Ascending aorta (tissue), 2 donors: ENCODE data around the gene KLF2. TPM values are rescaled to one million over a fixed set of nuclear protein-coding genes. Genes with fewer than 3 reads are reported as not detected.
A peak's percentile ranks its signal among the peaks of the same experiment; 100 is the strongest.
"Not testable (repeated sequence)": the region's sequence is repeated elsewhere in the genome, so short reads cannot be mapped to it uniquely, and the experiment has no call there.

Source experiments
- DNase-seq, 2 donors: peaks; one replicate each; pipeline ENCODE4 v3.0.0-alpha.2; 2019; ENCODE audit warnings: low spot score in 2 of 2
- H3K27ac ChIP-seq, 2 donors: fragments of 200-600 bp; sonication (generic); one replicate each; pipeline ENCODE4 v1.5.1; 2016 to 2017; ENCODE audit warnings: mild to moderate bottlenecking in 1 of 2
- H3K27me3 ChIP-seq: fragments of 200-600 bp; sonication (generic); one replicate; pipeline ENCODE4 v1.5.1; 2017
- H3K36me3 ChIP-seq, 2 donors: fragments of 200-600 bp; sonication (generic); one replicate each; pipeline ENCODE4 v1.5.1; 2016
- H3K4me1 ChIP-seq, 2 donors: fragments of 200-600 bp; sonication (generic); one replicate each; pipeline ENCODE4 v1.5.1; 2016 to 2017; ENCODE audit warnings: mild to moderate bottlenecking in 1 of 2
- H3K4me3 ChIP-seq, 2 donors: fragments of 200-600 bp; sonication (generic); one replicate each; pipeline ENCODE4 v1.5.1; 2016 to 2017; ENCODE audit warnings: mild to moderate bottlenecking in 1 of 2
- H3K9me3 ChIP-seq, 2 donors: fragments of 200-600 bp; sonication (generic); one replicate each; pipeline ENCODE4 v1.5.1; 2016
- CTCF ChIP-seq, 3 experiments: fragments of 200-600 bp in 2 of 3; fragments of 450-650 bp in 1 of 3; sonication (generic) in 2 of 3; IDR thresholded peaks; one replicate each; pipeline ENCODE4 v1.5.1; 2016 to 2019; ENCODE audit warnings: antibody characterized with exemption in 3 of 3, mild to moderate bottlenecking in 1 of 3, moderate library complexity in 1 of 3
- intact Hi-C: fragments of 100-400 bp; cut with DNase I; formaldehyde crosslinking; loops from one replicate; pipeline ENCODE4 v1.15.1; 2023
- total RNA-seq: library from RNA; depleted of rRNA; stranded (reverse); fragments of >200 nt; gene quantifications from one replicate; pipeline ENCODE4 v1.1.0, GENCODE V29; 2016

KLF2 gene
- 281 TPM for total RNA-seq

DNA sequence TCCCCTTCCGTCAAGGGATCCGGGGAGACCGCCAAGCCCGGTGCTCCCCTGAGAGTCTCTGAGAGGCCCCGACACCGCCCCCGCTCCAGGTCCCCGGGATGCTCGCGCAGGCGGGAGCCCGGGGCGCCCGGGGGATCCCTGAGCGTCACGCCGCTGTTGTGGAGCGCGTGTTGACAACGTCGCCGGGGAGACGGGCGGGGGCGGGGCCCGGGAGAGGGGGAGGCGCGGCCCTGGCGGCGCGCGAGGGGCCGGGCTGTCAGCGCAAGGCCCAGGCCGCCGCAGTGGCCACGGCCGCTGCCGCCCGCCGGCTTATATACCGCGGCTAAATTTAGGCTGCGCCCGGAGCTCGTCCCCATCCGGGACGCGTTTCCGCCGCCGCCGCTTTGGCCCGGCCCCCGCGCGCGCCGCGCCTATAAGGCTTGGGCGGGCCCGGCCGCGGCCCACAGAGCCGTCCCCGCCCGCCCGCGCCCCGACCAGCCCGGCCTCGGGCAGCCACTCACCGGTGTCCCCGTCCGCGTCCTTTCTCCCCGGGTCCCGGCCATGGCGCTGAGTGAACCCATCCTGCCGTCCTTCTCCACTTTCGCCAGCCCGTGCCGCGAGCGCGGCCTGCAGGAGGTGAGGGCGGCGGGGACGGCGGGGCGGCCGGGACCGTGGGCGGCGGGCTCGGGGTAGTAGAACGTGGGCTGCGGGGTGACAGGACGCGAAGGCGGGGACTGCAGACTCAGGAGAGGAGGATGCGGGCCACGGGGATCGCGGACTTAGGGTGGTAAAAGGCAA, at the start of gene KLF2:
KLF2 (plus strand) TSS at position 443 of the 777 bp plus-strand sequence; CDS start at position 541, 98 bp downstream.
- peaks cover 23 to 44% of the 10 kb centered on the region in 2 donors for H3K36me3 ChIP-seq
- peak within 1 kb of the TSS; percentile 97 to 99 for H3K4me3 ChIP-seq
- no peaks in the 10 kb centered on the region for H3K9me3 ChIP-seq
- peaks cover 2 to 31% of the 10 kb centered on the region in 2 donors for H3K4me1 ChIP-seq
- intact Hi-C loops, result loop anchor here (1.0 to 10.0 kb wide), 6 partner anchors 31 to 1950 kb away; partner anchors contain the start of genes AP1M1 and IQCN
- DNase-seq, result peak; percentile 73 to 97
- peak in 1 of 3 experiments; percentile 20 for TF ChIP-seq CTCF (IDR thresholded peaks at IDR 0.05)
- H3K27me3 ChIP-seq, result no peaks in the 10 kb centered on the region
- H3K27ac ChIP-seq, result peak within 1 kb of the TSS; percentile 96 to 99

DNA sequence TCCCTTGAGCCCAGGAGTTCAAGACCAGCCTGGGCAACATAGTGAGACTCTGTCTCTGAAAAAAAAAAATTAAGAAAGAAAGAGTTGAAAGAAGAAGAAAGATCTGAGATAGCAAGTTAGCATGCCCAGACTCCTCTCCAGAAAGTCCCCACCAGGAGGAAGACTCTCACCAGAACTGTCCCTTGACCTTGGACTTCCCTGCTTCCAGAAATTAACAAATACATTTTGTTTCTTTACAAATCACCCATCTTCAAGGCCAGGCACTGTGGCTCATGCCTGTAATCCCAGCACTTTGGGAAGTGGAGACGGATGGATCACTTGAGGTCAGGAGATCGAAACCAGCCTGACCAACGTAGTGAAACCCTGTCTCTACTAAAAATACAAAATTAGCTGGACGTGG, 44.3 kb upstream of the KLF2 start:
- DNase-seq, result no peak
- no peak overlapping the region for H3K4me3 ChIP-seq
- H3K36me3 ChIP-seq, result no peaks in the 10 kb centered on the region
- TF ChIP-seq CTCF (IDR thresholded peaks at IDR 0.05), result no peak
- intact Hi-C loops, result loop anchor here (5.0 kb wide), 1 partner anchor 33 kb away; no protein-coding TSS in a partner anchor
- H3K4me1 ChIP-seq, result peaks cover 14 to 34% of the 10 kb centered on the region in 2 donors
- H3K27ac ChIP-seq, result peak overlapping the region; percentile 24 to 71
- no peaks in the 10 kb centered on the region for H3K9me3 ChIP-seq
- no peaks in the 10 kb centered on the region for H3K27me3 ChIP-seq

DNA sequence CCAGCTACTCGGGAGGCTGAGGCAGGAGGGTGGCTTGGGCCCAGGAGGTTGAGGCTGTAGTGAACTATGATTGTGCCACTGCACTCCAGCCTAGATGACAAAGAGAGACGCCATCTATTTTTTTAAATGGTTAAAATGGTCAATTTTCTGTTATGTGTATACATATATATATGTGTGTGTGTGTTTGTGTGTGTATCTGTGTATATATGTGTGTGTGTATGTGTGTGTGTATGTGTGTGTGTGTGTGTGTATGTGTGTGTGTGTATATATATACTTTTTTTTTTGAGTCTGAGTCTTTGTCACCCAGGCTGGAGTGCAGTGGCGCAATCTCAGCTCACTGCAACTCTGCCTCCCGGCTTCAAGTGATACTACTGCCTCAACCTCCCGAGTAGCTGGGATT, 42.9 kb upstream of the KLF2 start:
- intact Hi-C loops, result loop anchor here (2.0 to 5.0 kb wide), 3 partner anchors 34 to 43 kb away; partner anchors contain the start of gene KLF2
- H3K4me3 ChIP-seq, result no peak overlapping the region
- H3K9me3 ChIP-seq, result no peaks in the 10 kb centered on the region
- no peaks in the 10 kb centered on the region for H3K27me3 ChIP-seq
- peak overlapping the region; percentile 95 for H3K27ac ChIP-seq
- TF ChIP-seq CTCF (IDR thresholded peaks at IDR 0.05), result no peak
- DNase-seq, result no peak
- H3K36me3 ChIP-seq, result no peaks in the 10 kb centered on the region
- H3K4me1 ChIP-seq, result peaks cover 20 to 48% of the 10 kb centered on the region in 2 donors

DNA sequence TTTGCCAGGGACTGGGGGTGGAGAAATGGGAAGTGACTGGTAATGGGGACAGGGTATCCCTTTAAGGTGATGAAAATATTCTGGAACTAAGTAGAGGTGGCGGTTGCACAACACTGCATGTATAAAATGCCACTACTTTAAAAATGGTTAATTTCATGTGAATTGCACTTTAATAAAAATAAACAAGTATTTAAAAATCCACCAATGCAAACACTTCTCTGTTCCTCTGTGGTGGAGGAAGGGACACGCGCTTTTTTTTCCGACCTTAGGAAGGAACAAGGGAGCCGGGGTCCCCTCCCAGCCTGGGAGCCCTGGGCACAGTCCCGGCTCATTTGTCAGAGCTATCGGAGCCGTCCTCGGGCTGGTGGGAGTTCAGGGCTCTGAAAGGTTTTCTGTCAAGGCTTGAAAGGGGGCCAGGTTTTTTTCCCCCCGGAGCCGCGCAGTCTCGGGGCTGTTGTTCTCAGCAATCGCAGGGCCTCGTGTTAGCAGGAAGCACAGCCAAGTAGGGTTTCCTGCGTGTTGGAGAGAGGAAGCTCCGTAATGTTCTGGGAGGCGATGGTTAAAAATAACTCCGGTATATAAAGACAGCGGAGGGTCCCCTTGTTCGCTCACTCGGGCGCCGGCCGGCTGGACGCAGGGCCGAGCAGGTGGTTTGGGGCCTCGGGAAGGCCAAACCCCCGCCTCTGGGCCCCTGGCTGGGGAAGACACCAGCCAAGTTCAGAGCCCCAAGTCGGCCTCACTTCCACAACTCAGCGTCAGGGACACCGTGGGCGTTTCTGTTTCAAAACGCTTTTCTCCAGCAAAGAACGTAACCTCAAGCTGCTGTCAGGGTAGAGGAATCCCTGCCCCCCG, 41.2 kb upstream of the KLF2 start:
- no peaks in the 10 kb centered on the region for H3K36me3 ChIP-seq
- H3K9me3 ChIP-seq, result no peaks in the 10 kb centered on the region
- H3K4me1 ChIP-seq, result peaks cover 23 to 63% of the 10 kb centered on the region in 2 donors
- no peaks in the 10 kb centered on the region for H3K27me3 ChIP-seq
- peak overlapping the region; percentile 29 to 57 for H3K4me3 ChIP-seq
- intact Hi-C loops, result loop anchor here (2.0 to 5.0 kb wide), 3 partner anchors 33 to 41 kb away; partner anchors contain the start of gene KLF2
- no peak for TF ChIP-seq CTCF (IDR thresholded peaks at IDR 0.05)
- DNase-seq, result peak; percentile 80 to 93
- peak overlapping the region; percentile 95 for H3K27ac ChIP-seq

DNA sequence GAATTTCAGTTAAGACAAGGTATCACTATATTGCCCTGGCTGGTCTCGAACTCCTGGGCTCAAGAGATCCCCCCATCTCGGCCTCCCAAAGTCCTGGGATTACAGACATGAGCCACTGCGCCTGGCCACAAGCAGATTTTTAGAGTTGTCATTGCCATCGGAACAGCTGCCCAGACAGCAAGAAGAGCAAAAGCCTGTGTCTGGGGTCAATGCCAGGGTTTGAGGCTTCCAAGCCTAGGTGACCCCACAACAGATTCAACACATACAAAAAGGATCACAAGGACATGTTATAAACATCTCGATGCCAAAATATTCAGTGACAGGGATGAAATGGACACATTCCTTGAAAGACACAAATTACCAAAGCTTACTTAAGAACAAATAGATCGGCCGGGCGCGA, 40.1 kb upstream of the KLF2 start:
- Histone ChIP-seq H3K27me3 (no peaks in the 10 kb centered on the region), H3K27ac (peak overlapping the region; percentile 95), H3K4me3 (peak overlapping the region in 1 of 2 donors; percentile 57), H3K36me3 (no peaks in the 10 kb centered on the region), H3K9me3 (no peaks in the 10 kb centered on the region), H3K4me1 (peaks cover 22 to 58% of the 10 kb centered on the region in 2 donors)
- no peak for DNase-seq
- TF ChIP-seq CTCF (IDR thresholded peaks at IDR 0.05), result no peak
- intact Hi-C loops, result loop anchor here (5.0 kb wide), 1 partner anchor 37 kb away; no protein-coding TSS in a partner anchor

DNA sequence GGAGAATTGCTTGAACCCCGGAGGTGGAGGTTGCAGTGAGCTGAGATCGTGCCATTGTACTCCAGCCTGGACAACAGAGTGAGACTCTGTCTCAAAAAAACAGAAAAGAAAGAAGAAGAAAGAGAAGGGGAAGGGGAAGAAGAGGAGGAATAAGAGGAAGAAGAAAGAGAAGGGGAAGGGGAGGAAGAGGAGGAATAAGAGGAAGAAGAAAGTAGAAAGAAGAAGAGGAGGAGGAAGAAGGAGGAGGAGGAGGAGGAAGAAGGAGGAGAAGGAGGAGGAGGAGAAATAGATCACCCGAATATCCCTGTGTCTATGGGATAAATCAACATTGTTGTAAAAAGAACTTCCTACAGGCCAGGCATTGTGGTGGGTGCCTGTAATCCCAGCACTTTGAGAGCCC, 39.5 kb upstream of the KLF2 start:
- Histone ChIP-seq H3K4me1 (peaks cover 20 to 52% of the 10 kb centered on the region in 2 donors), H3K27ac (peak overlapping the region; percentile 95)
- H3K36me3 ChIP-seq, H3K27me3 ChIP-seq, intact Hi-C loops, H3K4me3 ChIP-seq, DNase-seq, H3K9me3 ChIP-seq: not testable (repeated sequence)
